ENCODE measurements around the gene DSCAML1.

DSCAML1 gene

DNA sequence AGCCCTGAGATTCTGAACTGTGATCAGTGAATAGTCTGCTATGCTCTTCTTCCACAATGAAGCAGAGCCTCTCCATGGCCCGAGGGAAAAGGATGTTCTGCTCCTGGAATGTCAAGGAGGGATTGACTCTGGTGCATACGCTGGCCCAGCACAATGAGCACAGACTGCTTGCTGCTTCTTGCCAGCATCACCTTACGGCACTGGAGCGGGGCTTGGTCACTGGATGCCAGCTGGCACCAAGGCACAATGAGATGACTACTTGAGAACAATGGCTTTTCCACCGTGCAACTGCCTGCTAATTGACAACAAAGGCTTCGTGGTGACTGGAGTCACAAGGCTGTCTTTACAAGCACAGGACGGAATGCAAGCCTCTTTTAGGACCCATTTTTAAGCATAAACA lies 139.2 kb downstream of the DSCAML1 start:
- Histone ChIP-seq H2BK12ac (ENCODE audit: low read length) (no peak overlapping the region), H3K14ac (ENCODE audit: low read length) (no peak overlapping the region), H2BK15ac (ENCODE audit: low read length) (no peak overlapping the region), H3K36me3 (replicated peaks in 1 of 2; ENCODE audit: control insufficient read depth in 2 of 2, insufficient read depth in 2 of 2, low read length in 2 of 2) (no peaks in the 10 kb centered on the region), H2BK120ac (ENCODE audit: low read depth, low read length) (no peak overlapping the region), H3K79me1 (ENCODE audit: low read depth, low read length) (no peaks in the 10 kb centered on the region), H3K4me2 (ENCODE audit: insufficient read depth, low read length, poor library complexity, severe bottlenecking) (no peak overlapping the region), H3K27ac (replicated peaks; ENCODE audit: low read length) (no peak overlapping the region), H2AK5ac (ENCODE audit: low read depth, low read length) (no peak overlapping the region), H3K4ac (ENCODE audit: low read length) (no peak overlapping the region), H3K9ac (ENCODE audit: low read depth, low read length, poor library complexity) (no peak overlapping the region), H3K23ac (ENCODE audit: low read depth, low read length, poor library complexity) (no peak overlapping the region), H2BK5ac (ENCODE audit: low read length) (no peak overlapping the region), H4K8ac (ENCODE audit: low read depth, low read length) (no peak overlapping the region), H3K4me3 (ENCODE audit: low read length in 2 of 2) (no peak overlapping the region), H3K27me3 (ENCODE audit: control insufficient read depth in 3 of 3, insufficient read depth in 3 of 3, low read depth in 1 of 3, low read length in 3 of 3) (peaks cover 0 to 72% (median 0%) of the 10 kb centered on the region in 3 experiments), H3K9me3 (replicated peaks in 1 of 2; ENCODE audit: control insufficient read depth in 2 of 2, insufficient read depth in 1 of 2, low read depth in 1 of 2, low read length in 2 of 2) (no peaks in the 10 kb centered on the region), H4K91ac (ENCODE audit: low read depth, low read length, poor library complexity) (no peak overlapping the region), H3K18ac (ENCODE audit: low read length) (no peak overlapping the region), H2AFZ (ENCODE audit: low read length) (no peak overlapping the region), H3K4me1 (ENCODE audit: control insufficient read depth in 2 of 2, insufficient read depth in 1 of 2, low read depth in 1 of 2, low read length in 2 of 2) (peaks cover 0 to 6% of the 10 kb centered on the region in 2 donors)
- no peak for DNase-seq (ENCODE audit: low spot score)
- no CpG with 5 or more reads among the region's 7 CpGs for WGBS, 2 donors (ENCODE audit: extremely low coverage in 2 of 2, insufficient read length in 2 of 2, insufficient replicate concordance in 1 of 2)

GRCh38 chr11:117654281-117655255 lies 142.4 kb downstream of the DSCAML1 start:
- Histone ChIP-seq H3K14ac (ENCODE audit: low read length) (peak overlapping the region; percentile 15), H2AFZ (ENCODE audit: low read length) (no peak overlapping the region), H3K27me3 (ENCODE audit: control insufficient read depth in 3 of 3, insufficient read depth in 3 of 3, low read depth in 1 of 3, low read length in 3 of 3) (peaks cover 0 to 52% (median 0%) of the 10 kb centered on the region in 3 experiments), H3K4ac (ENCODE audit: low read length) (no peak overlapping the region), H2BK5ac (ENCODE audit: low read length) (no peak overlapping the region), H3K79me1 (ENCODE audit: low read depth, low read length) (no peaks in the 10 kb centered on the region), H3K9ac (ENCODE audit: low read depth, low read length, poor library complexity) (no peak overlapping the region), H3K4me2 (ENCODE audit: insufficient read depth, low read length, poor library complexity, severe bottlenecking) (no peak overlapping the region), H3K9me3 (replicated peaks in 1 of 2; ENCODE audit: control insufficient read depth in 2 of 2, insufficient read depth in 1 of 2, low read depth in 1 of 2, low read length in 2 of 2) (no peaks in the 10 kb centered on the region), H4K91ac (ENCODE audit: low read depth, low read length, poor library complexity) (no peak overlapping the region), H4K8ac (ENCODE audit: low read depth, low read length) (no peak overlapping the region), H3K27ac (replicated peaks; ENCODE audit: low read length) (no peak overlapping the region), H2BK15ac (ENCODE audit: low read length) (no peak overlapping the region), H2BK12ac (ENCODE audit: low read length) (peak overlapping the region; percentile 44), H3K18ac (ENCODE audit: low read length) (peak overlapping the region; percentile 46), H3K36me3 (replicated peaks in 1 of 2; ENCODE audit: control insufficient read depth in 2 of 2, insufficient read depth in 2 of 2, low read length in 2 of 2) (no peaks in the 10 kb centered on the region), H2BK120ac (ENCODE audit: low read depth, low read length) (no peak overlapping the region), H3K4me3 (ENCODE audit: low read length in 2 of 2) (no peak overlapping the region), H3K23ac (ENCODE audit: low read depth, low read length, poor library complexity) (no peak overlapping the region), H3K4me1 (ENCODE audit: control insufficient read depth in 2 of 2, insufficient read depth in 1 of 2, low read depth in 1 of 2, low read length in 2 of 2) (peaks cover 0 to 6% of the 10 kb centered on the region in 2 donors), H2AK5ac (ENCODE audit: low read depth, low read length) (no peak overlapping the region)
- DNase-seq (ENCODE audit: low spot score), result no peak
- no CpG with 5 or more reads among the region's 21 CpGs for WGBS, 2 donors (ENCODE audit: extremely low coverage in 2 of 2, insufficient read length in 2 of 2, insufficient replicate concordance in 1 of 2)

GRCh38 chr11:117652521-117652920 lies 144.5 kb downstream of the DSCAML1 start:
- Histone ChIP-seq H3K27ac (replicated peaks; ENCODE audit: low read length) (no peak overlapping the region), H3K36me3 (replicated peaks in 1 of 2; ENCODE audit: control insufficient read depth in 2 of 2, insufficient read depth in 2 of 2, low read length in 2 of 2) (no peaks in the 10 kb centered on the region), H3K4me3 (ENCODE audit: low read length in 2 of 2) (no peak overlapping the region), H3K27me3 (ENCODE audit: control insufficient read depth in 3 of 3, insufficient read depth in 3 of 3, low read depth in 1 of 3, low read length in 3 of 3) (peaks cover 0 to 38% (median 0%) of the 10 kb centered on the region in 3 experiments), H2BK15ac (ENCODE audit: low read length) (no peak overlapping the region), H3K23ac (ENCODE audit: low read depth, low read length, poor library complexity) (no peak overlapping the region), H4K8ac (ENCODE audit: low read depth, low read length) (no peak overlapping the region), H2BK120ac (ENCODE audit: low read depth, low read length) (no peak overlapping the region), H3K9me3 (replicated peaks in 1 of 2; ENCODE audit: control insufficient read depth in 2 of 2, insufficient read depth in 1 of 2, low read depth in 1 of 2, low read length in 2 of 2) (no peaks in the 10 kb centered on the region), H3K14ac (ENCODE audit: low read length) (no peak overlapping the region), H4K91ac (ENCODE audit: low read depth, low read length, poor library complexity) (no peak overlapping the region), H2BK5ac (ENCODE audit: low read length) (no peak overlapping the region), H2AFZ (ENCODE audit: low read length) (no peak overlapping the region), H3K4me1 (ENCODE audit: control insufficient read depth in 2 of 2, insufficient read depth in 1 of 2, low read depth in 1 of 2, low read length in 2 of 2) (no peaks in the 10 kb centered on the region), H2BK12ac (ENCODE audit: low read length) (no peak overlapping the region), H3K9ac (ENCODE audit: low read depth, low read length, poor library complexity) (no peak overlapping the region), H3K18ac (ENCODE audit: low read length) (no peak overlapping the region), H3K79me1 (ENCODE audit: low read depth, low read length) (no peaks in the 10 kb centered on the region), H3K4me2 (ENCODE audit: insufficient read depth, low read length, poor library complexity, severe bottlenecking) (no peak overlapping the region), H3K4ac (ENCODE audit: low read length) (no peak overlapping the region), H2AK5ac (ENCODE audit: low read depth, low read length) (no peak overlapping the region)
- WGBS, 2 donors (ENCODE audit: extremely low coverage in 2 of 2, insufficient read length in 2 of 2, insufficient replicate concordance in 1 of 2), result no CpG with 5 or more reads among the region's 4 CpGs
- no peak for DNase-seq (ENCODE audit: low spot score)

- no peak overlapping the region for H2BK12ac ChIP-seq (ENCODE audit: low read length)
- no peak overlapping the region for H2AFZ ChIP-seq (ENCODE audit: low read length)
- H2BK15ac ChIP-seq (ENCODE audit: low read length), result no peak overlapping the region
- no peak overlapping the region for H3K9ac ChIP-seq (ENCODE audit: low read depth, low read length, poor library complexity)
- H3K23ac ChIP-seq (ENCODE audit: low read depth, low read length, poor library complexity), result no peak overlapping the region
- H3K4me3 ChIP-seq (ENCODE audit: low read length in 2 of 2), result peak overlapping the region in 1 of 2 donors; percentile 47
- DNase-seq (ENCODE audit: low spot score), result no peak
- no peak overlapping the region for H2BK5ac ChIP-seq (ENCODE audit: low read length)
- H3K14ac ChIP-seq (ENCODE audit: low read length), result no peak overlapping the region
- H3K27me3 ChIP-seq (ENCODE audit: control insufficient read depth in 3 of 3, insufficient read depth in 3 of 3, low read depth in 1 of 3, low read length in 3 of 3), result peaks cover 0 to 24% (median 0%) of the 10 kb centered on the region in 3 experiments
- H3K9me3 ChIP-seq (replicated peaks in 1 of 2; ENCODE audit: control insufficient read depth in 2 of 2, insufficient read depth in 1 of 2, low read depth in 1 of 2, low read length in 2 of 2), result no peaks in the 10 kb centered on the region
- no peak overlapping the region for H3K4ac ChIP-seq (ENCODE audit: low read length)
- H2BK120ac ChIP-seq (ENCODE audit: low read depth, low read length), result no peak overlapping the region
- H2AK5ac ChIP-seq (ENCODE audit: low read depth, low read length), result no peak overlapping the region
- H3K4me2 ChIP-seq (ENCODE audit: insufficient read depth, low read length, poor library complexity, severe bottlenecking), result no peak overlapping the region
- no peak overlapping the region for H4K8ac ChIP-seq (ENCODE audit: low read depth, low read length)
- peaks cover 0 to 2% of the 10 kb centered on the region in 2 donors for H3K4me1 ChIP-seq (ENCODE audit: control insufficient read depth in 2 of 2, insufficient read depth in 1 of 2, low read depth in 1 of 2, low read length in 2 of 2)
- H3K79me1 ChIP-seq (ENCODE audit: low read depth, low read length), result no peaks in the 10 kb centered on the region
- H3K27ac ChIP-seq (replicated peaks; ENCODE audit: low read length), result no peak overlapping the region
- H3K36me3 ChIP-seq (replicated peaks in 1 of 2; ENCODE audit: control insufficient read depth in 2 of 2, insufficient read depth in 2 of 2, low read length in 2 of 2), result no peaks in the 10 kb centered on the region
- WGBS, 2 donors (ENCODE audit: extremely low coverage in 2 of 2, insufficient read length in 2 of 2, insufficient replicate concordance in 1 of 2), result no CpG with 5 or more reads among the region's 12 CpGs
- H3K18ac ChIP-seq (ENCODE audit: low read length), result peak overlapping the region; percentile 63
- no peak overlapping the region for H4K91ac ChIP-seq (ENCODE audit: low read depth, low read length, poor library complexity)
These were observed 147.5 kb downstream of the DSCAML1 start for GRCh38 chr11:117649296-117650055.
